Measurements from ENCODE around the gene ADGRD1.

DNA sequence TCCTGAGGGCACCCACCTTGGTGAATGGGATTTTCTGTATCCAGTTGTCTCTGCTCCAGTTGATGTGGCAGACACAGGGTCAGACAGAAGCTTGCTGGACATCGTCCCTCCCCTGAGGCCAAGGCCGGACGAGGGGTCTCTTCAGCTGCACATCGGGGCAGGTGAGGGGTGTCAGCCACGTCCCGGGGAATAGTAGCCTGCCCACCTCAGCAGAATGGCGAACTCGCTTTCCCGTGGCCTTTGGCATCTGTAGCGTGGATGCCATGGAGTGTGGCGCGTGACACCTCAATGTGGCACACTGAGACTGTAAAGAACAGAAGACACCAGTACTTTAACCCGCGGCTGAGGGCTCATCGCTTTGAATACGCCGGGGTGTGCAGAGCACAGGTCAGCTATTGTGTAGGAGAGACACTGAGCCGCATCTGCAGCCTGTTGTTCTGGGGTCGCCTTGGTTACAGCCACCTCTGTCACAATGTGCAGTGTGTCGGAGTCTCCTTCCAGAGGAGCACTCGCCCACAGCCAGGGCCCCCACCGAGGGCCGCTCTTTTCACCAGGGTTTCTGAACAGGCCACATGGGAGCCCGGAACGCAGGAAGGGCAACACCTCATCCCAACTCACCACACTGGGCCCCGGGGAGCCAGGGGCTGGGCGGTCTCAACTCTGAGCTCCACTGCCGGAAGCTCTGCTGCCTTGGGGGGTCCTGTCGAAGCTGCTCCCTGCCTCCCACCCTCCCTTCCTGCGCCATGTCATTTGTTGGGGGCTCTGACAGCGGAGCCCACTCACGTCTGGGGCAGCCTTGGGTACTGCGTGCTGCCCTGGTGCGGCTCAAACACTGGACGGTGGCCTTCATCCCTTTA, 77.0 kb downstream of the ADGRD1 start:
- TF ChIP-seq, protein P1, sequence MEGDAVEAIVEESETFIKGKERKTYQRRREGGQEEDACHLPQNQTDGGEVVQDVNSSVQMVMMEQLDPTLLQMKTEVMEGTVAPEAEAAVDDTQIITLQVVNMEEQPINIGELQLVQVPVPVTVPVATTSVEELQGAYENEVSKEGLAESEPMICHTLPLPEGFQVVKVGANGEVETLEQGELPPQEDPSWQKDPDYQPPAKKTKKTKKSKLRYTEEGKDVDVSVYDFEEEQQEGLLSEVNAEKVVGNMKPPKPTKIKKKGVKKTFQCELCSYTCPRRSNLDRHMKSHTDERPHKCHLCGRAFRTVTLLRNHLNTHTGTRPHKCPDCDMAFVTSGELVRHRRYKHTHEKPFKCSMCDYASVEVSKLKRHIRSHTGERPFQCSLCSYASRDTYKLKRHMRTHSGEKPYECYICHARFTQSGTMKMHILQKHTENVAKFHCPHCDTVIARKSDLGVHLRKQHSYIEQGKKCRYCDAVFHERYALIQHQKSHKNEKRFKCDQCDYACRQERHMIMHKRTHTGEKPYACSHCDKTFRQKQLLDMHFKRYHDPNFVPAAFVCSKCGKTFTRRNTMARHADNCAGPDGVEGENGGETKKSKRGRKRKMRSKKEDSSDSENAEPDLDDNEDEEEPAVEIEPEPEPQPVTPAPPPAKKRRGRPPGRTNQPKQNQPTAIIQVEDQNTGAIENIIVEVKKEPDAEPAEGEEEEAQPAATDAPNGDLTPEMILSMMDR (IDR thresholded peaks at IDR 0.05; ENCODE audit: insufficient read depth, low read length): no peak
- TF ChIP-seq POLR2AphosphoS5 (IDR thresholded peaks at IDR 0.05; ENCODE audit: low read depth) (no peak), GABPA (IDR thresholded peaks at IDR 0.05; ENCODE audit: low read depth) (no peak), SPI1 (IDR thresholded peaks at IDR 0.05; ENCODE audit: borderline replicate concordance, low read depth) (no peak)
- TF ChIP-seq, protein P2, sequence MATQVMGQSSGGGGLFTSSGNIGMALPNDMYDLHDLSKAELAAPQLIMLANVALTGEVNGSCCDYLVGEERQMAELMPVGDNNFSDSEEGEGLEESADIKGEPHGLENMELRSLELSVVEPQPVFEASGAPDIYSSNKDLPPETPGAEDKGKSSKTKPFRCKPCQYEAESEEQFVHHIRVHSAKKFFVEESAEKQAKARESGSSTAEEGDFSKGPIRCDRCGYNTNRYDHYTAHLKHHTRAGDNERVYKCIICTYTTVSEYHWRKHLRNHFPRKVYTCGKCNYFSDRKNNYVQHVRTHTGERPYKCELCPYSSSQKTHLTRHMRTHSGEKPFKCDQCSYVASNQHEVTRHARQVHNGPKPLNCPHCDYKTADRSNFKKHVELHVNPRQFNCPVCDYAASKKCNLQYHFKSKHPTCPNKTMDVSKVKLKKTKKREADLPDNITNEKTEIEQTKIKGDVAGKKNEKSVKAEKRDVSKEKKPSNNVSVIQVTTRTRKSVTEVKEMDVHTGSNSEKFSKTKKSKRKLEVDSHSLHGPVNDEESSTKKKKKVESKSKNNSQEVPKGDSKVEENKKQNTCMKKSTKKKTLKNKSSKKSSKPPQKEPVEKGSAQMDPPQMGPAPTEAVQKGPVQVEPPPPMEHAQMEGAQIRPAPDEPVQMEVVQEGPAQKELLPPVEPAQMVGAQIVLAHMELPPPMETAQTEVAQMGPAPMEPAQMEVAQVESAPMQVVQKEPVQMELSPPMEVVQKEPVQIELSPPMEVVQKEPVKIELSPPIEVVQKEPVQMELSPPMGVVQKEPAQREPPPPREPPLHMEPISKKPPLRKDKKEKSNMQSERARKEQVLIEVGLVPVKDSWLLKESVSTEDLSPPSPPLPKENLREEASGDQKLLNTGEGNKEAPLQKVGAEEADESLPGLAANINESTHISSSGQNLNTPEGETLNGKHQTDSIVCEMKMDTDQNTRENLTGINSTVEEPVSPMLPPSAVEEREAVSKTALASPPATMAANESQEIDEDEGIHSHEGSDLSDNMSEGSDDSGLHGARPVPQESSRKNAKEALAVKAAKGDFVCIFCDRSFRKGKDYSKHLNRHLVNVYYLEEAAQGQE (IDR thresholded peaks at IDR 0.05; ENCODE audit: insufficient replicate concordance, low read depth): no peak
